ENCODE results near the gene PSMC6. TPM values are rescaled to one million over a fixed set of nuclear protein-coding genes. Genes with fewer than 3 reads are reported as not detected.
"Not testable (repeated sequence)": the region's sequence is repeated elsewhere in the genome, so short reads cannot be mapped to it uniquely, and the experiment has no call there.

Gene PSMC6
- total RNA-seq, 3 donors from 2014 or later: 68.1 to 70.3 (median 69.7) TPM

GRCh38 chr14:52748647-52749292, 41.8 kb downstream of the PSMC6 start:
- Histone ChIP-seq H3K36me3 (ENCODE audit: low read depth) (no peaks in the 10 kb centered on the region), H3K4me3 (no peak overlapping the region), H3K9me3 (no peaks in the 10 kb centered on the region), H3K4me1 (ENCODE audit: low read depth) (no peaks in the 10 kb centered on the region)
- ATAC-seq (no peak), DNase-seq (no peak)
- intact Hi-C loops (cut with DNase I, micrococcal nuclease): no loop called here
- no peak for TF ChIP-seq CTCF (IDR thresholded peaks at IDR 0.05)

GRCh38 chr14:52755607-52756316, 48.8 kb downstream of the PSMC6 start:
- no peak for DNase-seq
- H3K9me3 ChIP-seq: no peaks in the 10 kb centered on the region
- peak; percentile 57 for ATAC-seq
- intact Hi-C loops (cut with DNase I, micrococcal nuclease): no loop called here
- H3K36me3 ChIP-seq (ENCODE audit: low read depth): no peaks in the 10 kb centered on the region
- no peak overlapping the region for H3K4me3 ChIP-seq
- no peaks in the 10 kb centered on the region for H3K4me1 ChIP-seq (ENCODE audit: low read depth)
- no peak for TF ChIP-seq CTCF (IDR thresholded peaks at IDR 0.05)

- Histone ChIP-seq H3K4me3 (no peak overlapping the region), H3K9me3 (no peaks in the 10 kb centered on the region), H3K4me1 (ENCODE audit: low read depth) (no peaks in the 10 kb centered on the region), H3K36me3 (ENCODE audit: low read depth) (no peaks in the 10 kb centered on the region)
- intact Hi-C loops (cut with DNase I, micrococcal nuclease): no loop called here
- TF ChIP-seq CTCF (IDR thresholded peaks at IDR 0.05): no peak
- no peak for DNase-seq
- ATAC-seq: no peak
Observed at GRCh38 chr14:52759145-52759544, 52.1 kb downstream of the PSMC6 start.

- H3K4me3 ChIP-seq: not testable (repeated sequence)
Observed at GRCh38 chr14:52762923-52763322, 55.9 kb downstream of the PSMC6 start.

GRCh38 chr14:52767058-52767833, 60.2 kb downstream of the PSMC6 start:
- no peaks in the 10 kb centered on the region for H3K36me3 ChIP-seq (ENCODE audit: low read depth)
- no peak for TF ChIP-seq CTCF (IDR thresholded peaks at IDR 0.05)

More at GRCh38 chr14:52762923-52763322, 55.9 kb downstream of the PSMC6 start:
- H3K9me3 ChIP-seq; intact Hi-C loops (cut with DNase I, micrococcal nuclease); DNase-seq; H3K4me1 ChIP-seq (ENCODE audit: low read depth); H3K36me3 ChIP-seq (ENCODE audit: low read depth); ATAC-seq: not testable (repeated sequence)

GRCh38 chr14:52769887-52770286, 62.9 kb downstream of the PSMC6 start:
- no peak for DNase-seq
- no peak for TF ChIP-seq CTCF (IDR thresholded peaks at IDR 0.05)
- Histone ChIP-seq H3K9me3 (no peaks in the 10 kb centered on the region), H3K36me3 (ENCODE audit: low read depth) (no peaks in the 10 kb centered on the region), H3K4me3 (no peak overlapping the region), H3K4me1 (ENCODE audit: low read depth) (no peaks in the 10 kb centered on the region)
- no peak for ATAC-seq
- intact Hi-C loops (cut with DNase I, micrococcal nuclease): no loop called here

More at GRCh38 chr14:52767058-52767833, 60.2 kb downstream of the PSMC6 start:
- no peak for DNase-seq
- no peak for ATAC-seq
- H3K4me3 ChIP-seq: no peak overlapping the region
- H3K4me1 ChIP-seq (ENCODE audit: low read depth): no peaks in the 10 kb centered on the region
- intact Hi-C loops (cut with DNase I, micrococcal nuclease): no loop called here
- H3K9me3 ChIP-seq: no peaks in the 10 kb centered on the region
